ENCODE data around the gene HECTD4. TPM values are rescaled to one million over a fixed set of nuclear protein-coding genes. Genes with fewer than 3 reads are reported as not detected.

The HECTD4 gene
- total RNA-seq, 1 donor from 2014 or later: 22.7 TPM

DNA sequence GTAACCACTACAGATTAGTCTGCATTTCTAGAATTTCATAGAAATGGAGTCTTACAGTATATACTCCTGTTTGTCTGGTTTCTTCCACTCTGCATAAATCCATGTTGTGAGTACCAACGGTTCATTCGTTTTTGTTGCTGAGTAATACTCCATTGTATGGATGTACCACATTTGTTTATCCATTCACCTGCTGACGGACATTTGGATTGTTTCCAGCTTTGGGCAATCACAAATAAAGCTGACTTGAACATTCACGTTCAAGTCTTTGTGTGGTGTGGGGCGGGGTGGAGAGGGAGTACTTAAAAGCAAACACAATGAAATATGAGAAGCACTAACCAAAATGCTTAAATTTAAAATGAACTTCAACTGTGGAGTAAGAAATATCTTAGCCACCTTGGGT, 7.1 kb downstream of the HECTD4 start:
- Histone ChIP-seq H3K4me3 (ENCODE audit: low read depth, low read length) (no peak overlapping the region), H3K36me3 (ENCODE audit: control insufficient read depth, insufficient read depth, low read length) (no peaks in the 10 kb centered on the region), H3K27me3 (ENCODE audit: control insufficient read depth, insufficient read depth, low read length) (no peaks in the 10 kb centered on the region)
- DNase-seq (ENCODE audit: low read depth): no peak
- TF ChIP-seq, protein P1, sequence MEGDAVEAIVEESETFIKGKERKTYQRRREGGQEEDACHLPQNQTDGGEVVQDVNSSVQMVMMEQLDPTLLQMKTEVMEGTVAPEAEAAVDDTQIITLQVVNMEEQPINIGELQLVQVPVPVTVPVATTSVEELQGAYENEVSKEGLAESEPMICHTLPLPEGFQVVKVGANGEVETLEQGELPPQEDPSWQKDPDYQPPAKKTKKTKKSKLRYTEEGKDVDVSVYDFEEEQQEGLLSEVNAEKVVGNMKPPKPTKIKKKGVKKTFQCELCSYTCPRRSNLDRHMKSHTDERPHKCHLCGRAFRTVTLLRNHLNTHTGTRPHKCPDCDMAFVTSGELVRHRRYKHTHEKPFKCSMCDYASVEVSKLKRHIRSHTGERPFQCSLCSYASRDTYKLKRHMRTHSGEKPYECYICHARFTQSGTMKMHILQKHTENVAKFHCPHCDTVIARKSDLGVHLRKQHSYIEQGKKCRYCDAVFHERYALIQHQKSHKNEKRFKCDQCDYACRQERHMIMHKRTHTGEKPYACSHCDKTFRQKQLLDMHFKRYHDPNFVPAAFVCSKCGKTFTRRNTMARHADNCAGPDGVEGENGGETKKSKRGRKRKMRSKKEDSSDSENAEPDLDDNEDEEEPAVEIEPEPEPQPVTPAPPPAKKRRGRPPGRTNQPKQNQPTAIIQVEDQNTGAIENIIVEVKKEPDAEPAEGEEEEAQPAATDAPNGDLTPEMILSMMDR (IDR thresholded peaks at IDR 0.05; ENCODE audit: insufficient read depth, low read length, poor library complexity, severe bottlenecking): no peak

DNA sequence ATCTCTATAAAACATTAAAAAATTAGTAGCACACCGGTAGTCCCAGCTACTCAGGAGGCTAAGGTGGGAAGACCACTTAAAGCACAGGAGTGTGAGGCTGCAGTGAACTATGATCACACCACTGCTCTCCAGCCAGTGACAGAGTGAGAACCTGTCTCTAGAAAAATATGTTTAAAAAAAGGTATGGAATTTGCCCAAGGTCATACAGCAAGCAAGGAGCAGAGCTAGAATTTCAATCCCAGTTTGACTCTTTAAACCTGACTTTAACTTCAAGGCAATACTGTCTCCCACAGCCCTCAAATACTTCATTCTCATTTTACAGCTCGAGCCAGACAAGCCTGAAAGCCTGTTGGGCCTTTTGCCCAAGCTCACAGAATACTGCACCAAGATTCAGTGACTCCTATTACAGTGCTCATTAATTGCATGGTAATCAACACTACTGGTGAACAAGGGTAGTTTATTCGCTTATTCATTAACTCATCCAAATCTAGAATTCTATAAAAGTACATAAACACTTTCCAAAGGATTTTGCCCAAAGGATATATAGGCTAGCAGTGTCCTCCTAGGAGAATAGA, 8.0 kb downstream of the HECTD4 start:
- TF ChIP-seq, protein P1 (IDR thresholded peaks at IDR 0.05; ENCODE audit: insufficient read depth, low read length, poor library complexity, severe bottlenecking): no peak
- DNase-seq (ENCODE audit: low read depth): no peak
- H3K4me3 ChIP-seq (ENCODE audit: low read depth, low read length): no peak overlapping the region
- H3K27me3 ChIP-seq (ENCODE audit: control insufficient read depth, insufficient read depth, low read length): no peaks in the 10 kb centered on the region
- H3K36me3 ChIP-seq (ENCODE audit: control insufficient read depth, insufficient read depth, low read length): no peaks in the 10 kb centered on the region

DNA sequence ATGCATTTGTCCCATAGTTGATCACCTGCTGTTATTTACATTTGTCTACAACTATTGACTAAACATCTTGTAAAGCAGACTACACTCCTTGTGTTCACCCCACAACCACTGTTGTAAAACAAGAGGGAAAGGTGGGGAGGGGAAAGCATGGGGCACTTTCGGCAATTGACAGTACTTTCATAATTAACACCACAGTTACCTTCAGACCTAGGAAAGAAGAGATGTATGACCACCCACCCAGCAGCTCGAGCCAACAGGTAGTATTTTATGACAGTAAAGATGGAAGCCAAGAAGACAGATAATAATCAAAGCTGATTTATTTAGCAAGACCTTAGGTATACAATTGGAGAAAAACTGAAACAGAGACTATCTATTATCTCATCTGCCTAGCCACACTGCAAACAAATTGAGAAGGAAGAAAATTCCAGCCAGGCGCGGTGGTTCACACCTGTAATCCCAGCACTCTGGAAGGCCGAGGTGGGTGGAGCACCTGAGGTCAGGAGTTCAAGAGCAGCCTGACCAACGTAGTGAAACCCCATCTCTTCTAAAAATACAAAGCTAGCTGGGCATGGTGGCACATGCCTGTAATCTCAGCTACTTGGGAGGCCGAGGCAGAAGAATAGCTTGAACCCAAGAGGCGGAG, 11.2 kb downstream of the HECTD4 start:
- no peak overlapping the region for H3K4me3 ChIP-seq (ENCODE audit: low read depth, low read length)
- TF ChIP-seq, protein P1 (IDR thresholded peaks at IDR 0.05; ENCODE audit: insufficient read depth, low read length, poor library complexity, severe bottlenecking): no peak
- H3K27me3 ChIP-seq (ENCODE audit: control insufficient read depth, insufficient read depth, low read length): no peaks in the 10 kb centered on the region
- H3K36me3 ChIP-seq (ENCODE audit: control insufficient read depth, insufficient read depth, low read length): no peaks in the 10 kb centered on the region
- DNase-seq (ENCODE audit: low read depth): no peak

DNA sequence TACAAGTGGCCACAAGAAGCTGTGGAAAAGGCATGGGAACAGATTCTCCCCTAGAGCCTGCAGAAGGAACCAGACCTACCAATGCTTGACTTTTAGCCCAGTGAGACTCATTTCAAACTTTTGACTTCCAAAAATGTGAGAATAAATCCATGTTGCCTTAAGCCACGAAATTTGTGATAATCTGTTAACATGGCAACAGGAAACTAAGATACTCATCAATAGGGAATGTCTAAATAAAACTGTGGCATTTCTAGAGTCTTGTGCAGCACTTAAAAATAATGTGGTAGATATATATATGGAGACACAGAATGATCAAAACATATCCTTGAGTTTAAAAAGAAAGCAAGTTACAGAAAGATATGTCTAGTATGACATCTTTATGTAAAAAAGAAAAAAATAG, 12.0 kb downstream of the HECTD4 start:
- H3K27me3 ChIP-seq (ENCODE audit: control insufficient read depth, insufficient read depth, low read length): no peaks in the 10 kb centered on the region
- no peak for DNase-seq (ENCODE audit: low read depth)
- H3K36me3 ChIP-seq (ENCODE audit: control insufficient read depth, insufficient read depth, low read length): no peaks in the 10 kb centered on the region
- H3K4me3 ChIP-seq (ENCODE audit: low read depth, low read length): no peak overlapping the region
- TF ChIP-seq, protein P1 (IDR thresholded peaks at IDR 0.05; ENCODE audit: insufficient read depth, low read length, poor library complexity, severe bottlenecking): no peak

DNA sequence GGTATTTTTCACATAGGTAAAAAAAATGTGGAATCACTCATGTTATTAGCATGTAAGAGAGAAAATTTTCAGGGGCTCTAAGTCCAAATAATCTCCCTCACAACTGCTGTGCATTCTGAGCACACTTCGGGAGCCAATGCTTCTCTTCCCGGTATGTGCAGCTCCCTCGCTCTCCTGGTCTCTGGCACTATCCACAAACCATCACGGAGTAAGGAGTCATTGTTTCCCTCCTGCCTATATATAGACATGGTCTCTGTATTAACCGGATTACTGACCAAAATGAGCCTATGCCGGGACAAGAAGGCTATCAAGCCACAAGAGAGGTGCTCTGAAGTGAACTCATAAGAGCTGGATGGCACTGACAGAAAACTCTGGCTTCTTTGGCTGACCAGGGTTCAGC, 13.4 kb downstream of the HECTD4 start:
- TF ChIP-seq, protein P1 (IDR thresholded peaks at IDR 0.05; ENCODE audit: insufficient read depth, low read length, poor library complexity, severe bottlenecking): no peak
- DNase-seq (ENCODE audit: low read depth): no peak
- no peak overlapping the region for H3K4me3 ChIP-seq (ENCODE audit: low read depth, low read length)

DNA sequence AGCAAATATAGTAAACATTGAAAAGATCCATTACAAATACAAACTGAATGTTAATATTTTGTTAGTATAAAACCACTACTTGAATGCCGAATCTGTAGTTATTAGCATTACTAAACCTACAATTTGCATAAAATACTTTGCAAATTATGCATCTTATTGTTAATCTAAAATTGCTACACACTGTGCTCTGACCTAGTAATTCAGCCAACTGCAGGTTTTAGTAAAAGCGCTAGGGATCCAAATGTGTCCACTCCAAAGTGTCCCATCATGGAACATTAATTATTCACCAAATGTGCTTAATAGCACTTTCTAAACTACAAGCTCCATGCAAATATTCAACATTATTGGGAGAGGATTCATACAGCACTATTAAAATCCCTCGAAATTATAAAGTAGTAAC, 14.3 kb downstream of the HECTD4 start:
- Histone ChIP-seq H3K36me3 (ENCODE audit: control insufficient read depth, insufficient read depth, low read length) (no peaks in the 10 kb centered on the region), H3K27me3 (ENCODE audit: control insufficient read depth, insufficient read depth, low read length) (no peaks in the 10 kb centered on the region), H3K4me3 (ENCODE audit: low read depth, low read length) (no peak overlapping the region)
- no peak for DNase-seq (ENCODE audit: low read depth)
- TF ChIP-seq, protein P1 (IDR thresholded peaks at IDR 0.05; ENCODE audit: insufficient read depth, low read length, poor library complexity, severe bottlenecking): no peak

More for the DNA sequence above, 13.4 kb downstream of the HECTD4 start:
- Histone ChIP-seq H3K36me3 (ENCODE audit: control insufficient read depth, insufficient read depth, low read length) (no peaks in the 10 kb centered on the region), H3K27me3 (ENCODE audit: control insufficient read depth, insufficient read depth, low read length) (no peaks in the 10 kb centered on the region)
